Activated T-cell treated with anti-CD3 and anti-CD28 coated beads for 24 hours (primary cell): Measurements from ENCODE around the gene LATS2.
"Not testable (repeated sequence)": the region's sequence is repeated elsewhere in the genome, so short reads cannot be mapped to it uniquely, and the experiment has no call there.

ENCODE experiments used
- DNase-seq: peaks from one replicate; pipeline ENCODE4 v3.0.0-alpha.2; 2020; ENCODE audit warnings: low read depth

Gene LATS2

DNA sequence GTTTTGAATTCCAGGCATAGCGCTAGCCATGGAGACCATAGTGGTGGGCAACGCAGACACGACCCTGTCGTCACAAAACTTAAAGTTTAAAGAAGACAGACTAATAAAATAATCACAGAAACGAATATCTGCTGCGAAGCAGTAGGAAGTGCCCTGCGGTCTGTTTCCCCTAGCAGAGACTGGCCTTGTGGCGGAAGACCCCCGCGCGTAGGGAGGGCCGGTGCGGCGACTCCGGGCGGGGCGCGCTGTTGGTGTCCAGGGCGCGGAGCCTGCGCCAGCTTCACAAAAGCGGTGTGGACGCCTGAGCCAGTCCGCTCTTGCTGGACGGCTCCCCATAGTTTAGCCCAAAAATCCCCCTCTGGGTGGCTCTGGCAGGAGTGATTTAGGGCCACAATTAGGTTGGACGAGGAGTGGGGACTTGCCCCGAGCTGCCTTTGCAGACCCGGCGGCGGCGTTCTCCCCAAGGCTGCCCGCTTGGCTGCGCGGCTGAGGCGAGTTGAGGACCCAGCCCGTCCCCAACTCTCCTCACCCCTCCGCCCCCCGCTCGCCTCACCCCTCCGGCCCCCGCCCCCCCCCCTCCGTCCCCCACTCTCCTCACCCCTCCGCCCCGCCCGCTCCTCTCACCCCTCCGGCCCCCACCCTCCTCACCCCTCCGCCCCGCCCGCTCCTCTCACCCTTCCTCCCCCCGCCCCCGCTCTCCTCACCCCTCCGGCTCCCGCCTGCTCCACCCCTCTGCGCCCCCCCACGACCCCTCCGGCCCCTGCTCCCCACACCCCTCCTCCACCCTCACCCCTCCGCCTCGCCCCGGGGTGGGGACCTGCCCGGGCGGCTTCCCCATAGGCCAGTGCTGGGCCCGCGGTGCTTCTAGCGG lies 14.2 kb upstream of the LATS2 start:
- DNase-seq = no peak

- no peak for DNase-seq
Observed at GRCh38 chr13:21075011-21075378, 13.6 kb upstream of the LATS2 start.

- no peak for DNase-seq
Observed at GRCh38 chr13:21074546-21074945, 13.2 kb upstream of the LATS2 start.

DNA sequence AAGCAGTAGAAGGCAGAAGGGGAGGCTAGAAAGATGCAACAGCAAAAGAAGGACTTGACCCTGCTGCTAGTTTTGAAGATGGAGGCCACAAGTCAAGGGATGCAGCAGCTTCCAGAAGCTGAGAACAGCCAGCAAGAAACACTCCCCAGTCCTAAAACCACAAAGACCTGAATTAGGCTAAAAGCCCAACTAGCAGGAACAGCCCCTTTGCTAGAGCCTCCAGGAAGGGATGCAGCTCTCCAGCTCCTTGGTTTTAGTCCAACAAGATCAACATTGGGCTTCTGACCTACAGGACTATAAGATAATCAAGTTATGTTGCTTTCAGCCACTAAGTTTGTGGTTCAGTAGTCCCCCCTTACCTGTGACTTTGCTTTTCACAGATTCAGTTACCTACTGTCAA lies 10.5 kb upstream of the LATS2 start:
- DNase-seq = no peak

GRCh38 chr13:21071015-21071414 lies 9.6 kb upstream of the LATS2 start:
- DNase-seq = no peak

DNA sequence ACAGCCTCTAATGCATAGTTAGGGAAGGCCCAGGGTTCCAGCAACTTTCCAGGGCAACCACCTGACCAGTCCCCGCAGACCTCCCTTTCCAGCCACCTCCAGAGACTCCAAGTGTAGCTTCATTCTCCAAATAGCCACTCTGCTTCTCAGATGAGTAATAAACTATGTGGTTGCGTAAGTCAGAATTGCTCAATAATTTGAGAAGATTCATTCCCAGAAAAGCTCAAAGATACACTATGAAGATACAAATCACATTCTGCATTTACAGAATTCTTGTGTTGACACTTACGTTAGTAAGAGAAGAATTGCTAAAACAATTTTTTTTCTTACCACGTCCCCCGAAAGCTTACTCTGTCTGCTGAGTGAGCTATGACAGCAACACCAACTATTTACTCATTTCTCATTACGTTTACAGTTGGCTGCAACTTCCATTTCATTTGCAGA lies 8.2 kb upstream of the LATS2 start:
- DNase-seq = no peak

GRCh38 chr13:21067848-21068247 lies 6.5 kb upstream of the LATS2 start:
- no peak for DNase-seq

DNA sequence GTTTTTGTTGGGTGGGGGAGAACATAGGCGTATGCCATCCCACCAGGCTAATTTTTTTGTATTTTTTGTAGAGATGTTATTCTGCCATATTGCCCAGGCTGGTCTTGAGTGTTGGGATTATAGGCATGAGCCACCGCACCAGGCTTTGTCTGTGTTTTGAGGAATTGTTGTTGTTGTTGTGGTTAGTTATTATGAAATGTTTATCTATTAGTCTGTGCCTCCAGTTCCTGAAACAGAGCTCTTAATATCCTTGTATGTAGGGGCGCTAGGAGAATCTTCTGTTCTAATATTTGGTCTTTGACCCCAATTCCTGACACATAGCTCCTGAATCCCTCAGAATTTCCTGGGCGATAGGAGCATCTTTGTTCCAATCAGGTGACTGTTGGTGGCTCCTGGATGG lies 5.6 kb upstream of the LATS2 start:
- no peak for DNase-seq

GRCh38 chr13:21065686-21066085 lies 4.3 kb upstream of the LATS2 start:
- no peak for DNase-seq

- DNase-seq = no peak
Observed at GRCh38 chr13:21063031-21063430, 1.6 kb upstream of the LATS2 start.

DNA sequence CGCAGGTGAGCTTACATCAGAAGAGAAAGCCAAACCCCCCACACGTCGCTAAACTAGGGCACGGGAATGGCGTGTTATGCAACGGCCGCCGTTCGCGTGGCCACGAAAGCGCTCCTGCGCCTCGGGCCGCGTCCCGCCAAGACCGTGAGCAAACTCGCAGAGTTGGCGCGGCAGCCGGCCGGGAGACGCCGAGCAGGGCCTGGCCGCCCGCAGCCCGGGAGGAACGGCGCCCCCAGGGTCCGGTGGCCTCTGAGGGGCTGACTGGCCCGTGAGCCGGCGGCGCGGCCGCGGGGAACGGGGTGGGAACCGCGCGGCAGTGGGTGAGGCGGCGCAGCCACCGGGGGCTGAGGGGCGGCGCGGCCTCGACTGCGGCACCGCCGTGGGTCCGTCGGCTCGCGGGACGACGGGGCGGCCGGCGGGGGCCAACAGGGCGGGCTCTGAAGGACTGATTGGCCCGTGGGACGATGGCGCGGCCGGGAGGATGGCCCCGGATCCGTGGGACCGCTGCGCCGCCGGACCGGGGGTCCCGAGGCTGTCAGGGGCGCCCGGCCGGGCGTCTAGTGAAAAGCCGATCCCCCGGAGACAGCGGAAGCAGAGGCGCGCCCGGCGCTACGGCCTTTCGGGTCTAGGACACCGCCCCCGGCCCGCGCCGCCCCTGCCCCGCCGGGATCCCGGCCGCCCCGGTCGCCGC lies 903 bp downstream of the LATS2 start:
- no peak for DNase-seq

DNA sequence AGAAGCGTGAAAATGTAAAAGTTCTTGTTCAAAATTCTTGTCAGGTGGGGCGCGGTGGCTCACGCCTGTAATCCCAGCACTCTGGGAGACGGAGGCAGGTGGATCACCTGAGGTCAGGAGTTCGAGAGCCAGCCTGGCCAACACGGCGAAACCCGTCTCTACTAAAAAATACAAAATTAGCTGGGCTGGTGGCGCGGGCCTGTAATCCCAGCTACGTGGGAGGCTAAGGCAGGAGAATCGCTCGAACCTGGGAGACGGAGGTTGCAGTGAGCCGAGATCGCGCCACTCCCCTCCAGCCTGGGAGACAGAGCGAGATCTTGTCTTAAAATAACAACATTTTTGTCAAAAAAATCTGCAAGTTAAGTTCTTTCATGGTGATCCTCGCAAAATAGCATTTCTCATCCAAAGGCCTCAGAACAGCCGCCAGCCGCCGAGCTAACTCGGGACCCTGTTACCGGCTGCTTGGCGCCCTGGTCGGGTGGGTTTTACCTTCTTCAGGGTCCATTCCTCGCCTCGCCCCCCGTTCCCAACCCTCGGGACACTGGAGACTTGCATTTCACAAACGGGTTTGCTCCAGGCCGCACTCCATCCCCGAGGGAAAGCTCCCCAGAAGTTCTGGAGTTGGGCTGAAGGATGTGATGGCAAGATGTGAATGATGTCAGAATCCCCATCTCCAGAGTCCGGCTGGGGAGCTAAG lies 1.6 kb downstream of the LATS2 start:
- DNase-seq = no peak

GRCh38 chr13:21058361-21058760 lies 3.0 kb downstream of the LATS2 start:
- no peak for DNase-seq

DNA sequence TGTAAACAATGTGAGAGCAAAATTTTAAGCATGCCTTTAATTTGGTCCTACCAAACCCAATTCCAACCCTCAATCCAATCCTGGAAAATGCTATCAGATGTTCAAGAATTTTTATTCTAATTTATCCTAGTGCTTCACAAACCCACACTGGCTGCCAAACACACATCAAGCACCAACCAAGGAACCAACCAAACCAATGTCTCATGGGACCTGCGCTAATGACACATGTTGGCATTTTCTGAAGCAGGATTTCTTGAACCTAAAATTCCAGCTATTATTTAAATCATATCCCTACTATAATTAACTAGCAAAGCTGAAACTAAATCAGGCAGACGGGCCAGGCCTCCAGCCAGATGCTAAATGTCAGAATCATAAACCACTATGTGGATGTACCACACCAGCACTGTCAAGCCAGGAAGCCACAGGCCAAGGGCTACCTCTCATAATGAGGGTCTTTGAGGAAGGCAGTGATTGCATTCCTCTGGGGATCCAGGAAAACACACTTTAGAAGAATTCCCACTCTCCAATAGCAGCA lies 5.8 kb downstream of the LATS2 start:
- DNase-seq = no peak

DNA sequence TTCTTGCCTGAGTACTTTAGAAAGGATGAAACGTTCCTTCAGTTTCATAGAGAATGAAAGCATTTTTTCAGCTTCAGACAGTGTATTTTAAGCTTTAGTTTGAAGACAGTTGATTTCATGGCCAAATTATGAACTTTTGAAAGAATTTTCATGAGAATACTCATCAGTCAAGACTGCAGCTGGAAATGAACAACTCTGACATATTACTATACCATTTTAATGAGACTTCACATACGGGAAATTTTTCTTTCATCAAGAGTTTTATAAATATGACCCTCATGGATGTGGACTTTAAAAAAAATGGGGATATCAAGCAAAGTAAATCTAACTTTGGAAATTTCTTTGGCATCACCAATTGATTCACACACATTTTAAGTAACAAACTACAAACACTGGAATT lies 6.4 kb downstream of the LATS2 start:
- DNase-seq = no peak

DNA sequence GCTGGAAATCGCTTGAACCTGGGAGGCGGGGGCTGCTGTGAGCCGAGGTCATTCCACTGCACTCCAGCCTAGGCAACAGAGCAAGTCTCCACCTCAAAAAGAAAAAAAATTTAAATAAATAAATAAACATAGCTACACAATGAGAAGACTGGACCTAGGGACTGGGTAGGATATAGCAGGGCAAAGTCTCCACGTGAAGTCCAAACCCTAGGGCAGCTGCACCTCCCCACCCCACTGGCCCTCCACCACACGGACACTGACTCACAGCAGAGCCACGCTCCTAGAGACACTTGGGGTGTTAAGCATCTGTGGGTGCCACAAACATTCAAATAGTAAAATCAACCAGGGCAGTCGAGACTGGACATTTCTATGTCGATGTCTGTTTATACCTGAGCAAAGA lies 7.1 kb downstream of the LATS2 start:
- DNase-seq = no peak

DNA sequence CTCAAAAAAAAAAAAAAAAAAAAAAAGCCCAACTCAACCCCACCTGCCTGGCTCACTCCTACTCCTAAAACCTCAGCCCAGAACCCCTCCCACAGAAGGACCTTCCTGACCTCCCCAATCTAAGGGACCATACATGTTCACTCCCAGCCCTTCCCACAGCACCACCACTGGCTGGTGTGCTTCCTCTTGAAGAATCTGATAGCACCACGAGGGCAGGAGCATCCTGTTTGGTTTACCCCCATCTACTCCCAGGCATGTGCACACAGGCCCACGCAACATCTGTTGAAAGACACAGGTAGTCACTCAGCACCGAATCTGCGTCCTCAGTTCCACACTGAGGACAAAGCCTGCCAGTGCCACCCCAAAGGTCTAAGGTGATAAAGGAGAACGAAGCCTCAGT lies 8.2 kb downstream of the LATS2 start:
- DNase-seq = no peak

GRCh38 chr13:21051675-21052074 lies 9.7 kb downstream of the LATS2 start:
- DNase-seq = no peak

DNA sequence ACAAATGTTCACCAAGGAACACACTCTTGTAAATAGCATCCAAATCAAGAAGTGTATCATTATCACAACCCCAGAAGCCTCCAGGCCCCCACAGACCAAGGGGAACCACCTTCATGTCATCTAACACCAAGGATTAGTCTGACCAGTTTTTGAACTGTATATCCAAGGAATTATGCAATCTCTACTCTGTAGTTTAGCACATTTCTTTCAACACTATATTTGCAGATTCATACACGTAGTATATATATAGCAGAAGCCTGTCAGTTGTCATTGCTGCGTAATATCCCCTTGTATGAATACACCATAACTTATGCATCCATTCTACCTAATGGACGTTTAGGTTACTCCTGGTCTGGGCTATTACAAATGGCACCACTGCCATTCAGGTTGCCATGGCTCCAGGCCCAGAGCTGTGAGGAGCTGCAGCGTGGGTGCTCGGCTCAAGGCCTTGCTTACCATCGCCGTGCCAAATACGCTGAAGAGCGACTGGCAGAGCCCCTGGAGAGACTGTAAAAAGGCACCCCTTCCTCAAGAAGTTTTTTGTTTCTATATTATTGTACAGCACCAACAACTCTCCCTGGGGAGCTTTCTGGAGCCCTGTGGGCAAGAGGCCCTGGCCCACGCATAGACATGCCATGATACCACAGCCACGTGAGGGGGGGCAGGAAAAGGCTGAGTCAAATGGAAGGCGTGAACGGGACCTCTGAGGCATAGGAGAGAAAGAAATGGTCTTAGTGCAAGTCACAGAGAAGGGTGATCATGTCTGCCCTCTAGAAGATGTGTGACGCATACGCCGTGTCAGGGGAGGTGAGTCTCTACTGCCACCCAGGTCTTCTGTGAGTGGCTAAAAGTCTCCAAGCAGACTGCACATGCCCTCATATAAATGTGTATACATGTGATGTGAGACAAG lies 10.8 kb downstream of the LATS2 start:
- no peak for DNase-seq

DNA sequence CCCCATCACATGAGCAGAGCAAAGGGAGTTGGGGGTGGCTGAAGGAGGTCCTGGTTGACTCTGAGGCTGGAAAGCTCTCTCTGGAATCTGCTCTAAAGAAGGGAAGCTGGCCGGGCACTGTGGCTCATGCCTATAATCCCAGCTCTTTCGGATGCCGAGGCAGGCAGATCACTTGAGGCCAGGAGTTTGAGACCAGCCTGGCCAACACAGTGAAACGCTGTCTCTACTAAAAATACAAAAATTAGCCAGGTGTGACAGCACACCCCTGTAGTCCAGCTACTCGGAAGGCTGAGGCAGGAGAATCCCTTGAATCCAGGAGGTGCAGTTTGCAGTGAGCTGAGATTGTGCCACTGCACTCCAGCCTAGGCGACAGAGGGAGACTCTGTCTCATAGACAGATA lies 11.7 kb downstream of the LATS2 start:
- not testable (repeated sequence) for DNase-seq

DNA sequence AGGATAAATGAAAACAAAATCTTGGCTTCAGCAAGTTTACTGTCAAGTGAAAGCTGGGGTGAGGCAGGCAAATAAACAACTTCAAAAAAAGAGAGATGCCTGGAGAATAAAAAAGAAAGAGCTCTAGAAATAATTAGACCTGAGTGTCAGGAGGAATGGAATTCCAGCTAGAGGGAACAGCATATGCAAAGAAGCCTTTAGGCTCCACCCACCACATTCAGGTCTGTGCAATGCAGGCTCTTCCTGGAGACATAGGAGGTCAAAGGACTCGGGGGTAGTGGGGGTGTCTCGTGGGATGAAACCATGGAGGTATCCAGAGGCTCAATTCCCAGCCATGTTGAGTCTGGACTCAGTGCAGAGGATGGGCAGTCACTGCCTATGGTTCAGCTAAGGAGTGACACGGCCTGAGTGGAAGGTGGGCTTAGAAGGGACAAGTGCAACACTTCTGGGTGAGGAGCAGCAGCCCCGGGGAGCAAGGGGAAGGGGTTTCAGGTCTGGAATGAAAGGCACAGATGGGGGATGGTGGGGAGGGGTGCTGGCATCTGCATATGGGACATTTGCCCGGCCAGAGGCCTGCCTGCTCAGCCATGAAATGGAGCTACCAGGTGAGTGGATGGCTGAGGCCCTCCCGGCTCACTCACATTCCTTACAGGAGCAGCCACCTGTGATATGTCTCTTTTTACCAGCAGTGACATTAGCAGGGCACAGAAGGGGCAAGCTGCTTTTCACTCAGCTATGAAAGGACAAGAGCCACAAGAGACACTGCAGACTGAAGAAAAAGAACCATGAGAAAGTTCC lies 12.3 kb downstream of the LATS2 start:
- DNase-seq = no peak
